ENCODE measurements around the gene ZNRF2.

ZNRF2 gene

DNA sequence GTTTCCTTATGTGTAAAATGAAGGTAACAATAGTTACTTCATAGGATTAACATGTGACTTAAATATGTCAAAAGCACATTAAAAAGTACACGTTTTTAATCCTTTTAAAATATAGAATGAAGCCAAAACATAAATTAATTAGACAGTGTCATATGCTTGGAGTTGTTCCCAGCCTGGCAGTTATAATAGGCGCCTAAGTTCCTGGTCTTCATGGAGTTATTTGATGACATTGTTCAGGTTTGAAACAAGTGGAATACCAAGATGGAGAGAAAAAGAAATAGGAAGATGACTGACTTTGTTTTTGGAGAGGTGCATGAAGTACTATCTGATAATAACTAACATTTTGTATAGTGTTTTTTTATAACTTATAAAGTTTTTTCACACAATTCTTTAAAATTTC is 67.3 kb downstream of the ZNRF2 start:
- TF ChIP-seq EZH2 (IDR thresholded peaks at IDR 0.05; ENCODE audit: borderline replicate concordance, low read length), result no peak
- no peak for TF ChIP-seq CTCF (IDR thresholded peaks at IDR 0.05; ENCODE audit: low read length)
- Histone ChIP-seq H3K4me1 (ENCODE audit: insufficient read depth, low read length, severe bottlenecking) (peaks cover 54% of the 10 kb centered on the region), H2AFZ (ENCODE audit: low read length) (no peak overlapping the region)

DNA sequence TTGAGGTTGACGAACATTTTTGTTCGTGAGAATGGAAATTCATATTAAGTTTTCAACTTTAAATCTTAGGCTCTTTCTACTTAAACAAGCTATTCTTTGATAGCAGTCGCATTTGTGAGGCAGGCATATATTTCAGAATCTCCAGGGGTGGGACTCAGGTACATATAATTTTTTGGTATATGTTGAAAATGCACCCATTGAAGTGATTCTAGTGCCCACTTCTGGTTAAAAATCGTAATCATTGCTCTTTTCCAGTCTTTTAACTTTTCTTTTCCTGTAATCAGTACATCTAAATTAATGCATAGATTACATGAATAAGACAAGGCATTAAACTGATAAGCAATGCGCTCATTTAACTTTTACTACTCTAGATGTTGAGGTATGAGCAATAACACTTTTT is 67.8 kb downstream of the ZNRF2 start:
- peaks cover 49% of the 10 kb centered on the region for H3K4me1 ChIP-seq (ENCODE audit: insufficient read depth, low read length, severe bottlenecking)
- H3K4me2 ChIP-seq (ENCODE audit: low read length), result no peak overlapping the region
- H2AFZ ChIP-seq (ENCODE audit: low read length), result no peak overlapping the region
- peaks cover 12% of the 10 kb centered on the region; the same call in 1 of the 2 replicates for H3K36me3 ChIP-seq (ENCODE audit: insufficient read depth, low read length)
- H3K79me2 ChIP-seq (ENCODE audit: insufficient read depth, low read length), result peaks cover 37% of the 10 kb centered on the region
- H3K27ac ChIP-seq (ENCODE audit: low read depth, low read length, poor library complexity, severe bottlenecking), result no peak overlapping the region
- TF ChIP-seq EZH2 (IDR thresholded peaks at IDR 0.05; ENCODE audit: borderline replicate concordance, low read length) (no peak), CTCF (IDR thresholded peaks at IDR 0.05; ENCODE audit: low read length) (peak; percentile 76)
- no peaks in the 10 kb centered on the region for H3K9me2 ChIP-seq (ENCODE audit: low read depth, low read length)
- H3K9ac ChIP-seq (ENCODE audit: low read length), result no peak overlapping the region
- no peak overlapping the region for H3K4me3 ChIP-seq (ENCODE audit: low read depth, low read length, poor library complexity, severe bottlenecking)
- no peaks in the 10 kb centered on the region for H3K9me3 ChIP-seq (ENCODE audit: low read length)
- H3K27me3 ChIP-seq (ENCODE audit: insufficient read depth, low read length), result no peaks in the 10 kb centered on the region
- H4K20me1 ChIP-seq (ENCODE audit: insufficient read depth, low read length), result no peaks in the 10 kb centered on the region
- H3F3A ChIP-seq (ENCODE audit: insufficient read depth, low read length), result peaks cover 3% of the 10 kb centered on the region; the same call in 1 of the 2 replicates

More for the DNA sequence above, 67.3 kb downstream of the ZNRF2 start:
- Histone ChIP-seq H3K36me3 (ENCODE audit: insufficient read depth, low read length) (peaks cover 7% of the 10 kb centered on the region; the same call in 1 of the 2 replicates), H3K27ac (ENCODE audit: low read depth, low read length, poor library complexity, severe bottlenecking) (no peak overlapping the region), H4K20me1 (ENCODE audit: insufficient read depth, low read length) (no peaks in the 10 kb centered on the region), H3K4me2 (ENCODE audit: low read length) (no peak overlapping the region), H3K27me3 (ENCODE audit: insufficient read depth, low read length) (no peaks in the 10 kb centered on the region), H3K79me2 (ENCODE audit: insufficient read depth, low read length) (peaks cover 37% of the 10 kb centered on the region), H3K9ac (ENCODE audit: low read length) (no peak overlapping the region), H3K9me3 (ENCODE audit: low read length) (no peaks in the 10 kb centered on the region), H3F3A (ENCODE audit: insufficient read depth, low read length) (peaks cover 3% of the 10 kb centered on the region; the same call in 1 of the 2 replicates), H3K4me3 (ENCODE audit: low read depth, low read length, poor library complexity, severe bottlenecking) (no peak overlapping the region), H3K9me2 (ENCODE audit: low read depth, low read length) (no peaks in the 10 kb centered on the region)

- H3K27me3 ChIP-seq (ENCODE audit: insufficient read depth, low read length), result no peaks in the 10 kb centered on the region
- peaks cover 36% of the 10 kb centered on the region for H3K4me1 ChIP-seq (ENCODE audit: insufficient read depth, low read length, severe bottlenecking)
- TF ChIP-seq CTCF (IDR thresholded peaks at IDR 0.05; ENCODE audit: low read length), result no peak
- no peak for TF ChIP-seq EZH2 (IDR thresholded peaks at IDR 0.05; ENCODE audit: borderline replicate concordance, low read length)
- no peak overlapping the region for H2AFZ ChIP-seq (ENCODE audit: low read length)
- no peak overlapping the region for H3K27ac ChIP-seq (ENCODE audit: low read depth, low read length, poor library complexity, severe bottlenecking)
- peaks cover 17% of the 10 kb centered on the region; the same call in 1 of the 2 replicates for H3K36me3 ChIP-seq (ENCODE audit: insufficient read depth, low read length)
- peaks cover 36% of the 10 kb centered on the region for H3K79me2 ChIP-seq (ENCODE audit: insufficient read depth, low read length)
- H4K20me1 ChIP-seq (ENCODE audit: insufficient read depth, low read length), result no peaks in the 10 kb centered on the region
- H3K9ac ChIP-seq (ENCODE audit: low read length), result no peak overlapping the region
- no peaks in the 10 kb centered on the region for H3K9me3 ChIP-seq (ENCODE audit: low read length)
- H3K4me2 ChIP-seq (ENCODE audit: low read length), result no peak overlapping the region
- no peaks in the 10 kb centered on the region for H3F3A ChIP-seq (ENCODE audit: insufficient read depth, low read length)
- no peaks in the 10 kb centered on the region for H3K9me2 ChIP-seq (ENCODE audit: low read depth, low read length)
- no peak overlapping the region for H3K4me3 ChIP-seq (ENCODE audit: low read depth, low read length, poor library complexity, severe bottlenecking)
These were observed 69.1 kb downstream of the ZNRF2 start for GRCh38 chr7:30353532-30353931.

Measured in OCI-LY1 (cell line).